Activated CD8-positive, alpha-beta memory T cell treated with anti-CD3 and anti-CD28 coated beads, Interleukin-2, amount 10 ng/mL, durations not matched to agents 7 days and 5 days (primary cell): ENCODE results near the gene KAT6B. TPM values are rescaled to one million over a fixed set of nuclear protein-coding genes. Genes with fewer than 3 reads are reported as not detected.

Experiments
- ATAC-seq: fragments of 150-1000 bp; cut with Tn5 transposase; one replicate; pipeline ENCODE4 v1.10.0; 2021; ENCODE audit warnings: moderate library complexity
- CTCF ChIA-PET: fragments of 350-600 bp; sonication (Branson Sonifier 250); formaldehyde crosslinking; loops from one replicate; lab custom pipeline; 2021; ENCODE audit warnings: antibody characterized with exemption; lab: Charles Lee
- DNase-seq: peaks from one replicate; pipeline ENCODE4 v3.0.0-alpha.2; 2020
- H3K27ac Mint-ChIP-seq: one replicate; pipeline ENCODE4 v1.8.0; 2021; ENCODE audit warnings: mild to moderate bottlenecking, mixed read lengths
- H3K27me3 Mint-ChIP-seq: one replicate; pipeline ENCODE4 v1.8.0; 2021; ENCODE audit warnings: mixed read lengths
- H3K36me3 Mint-ChIP-seq: one replicate; pipeline ENCODE4 v1.8.0; 2021; ENCODE audit warnings: mild to moderate bottlenecking, mixed read lengths
- H3K4me1 Mint-ChIP-seq: one replicate; pipeline ENCODE4 v1.8.0; 2021; ENCODE audit warnings: mixed read lengths
- H3K4me3 Mint-ChIP-seq: one replicate; pipeline ENCODE4 v1.8.0; 2021; ENCODE audit warnings: mild to moderate bottlenecking, moderate library complexity, mixed read lengths
- H3K9me3 Mint-ChIP-seq: one replicate; pipeline ENCODE4 v1.8.0; 2022; ENCODE audit warnings: low read depth, mixed read lengths
- total RNA-seq, 2 experiments: library from RNA; stranded (reverse); gene quantifications; one replicate each; pipeline ENCODE4 v1.2.3, GENCODE V29; 2021

Gene KAT6B
- total RNA-seq, 2 experiments from 2014 or later: 32.5 to 33.9 TPM

- H3K9me3 Mint-ChIP-seq: no peaks in the 10 kb centered on the region
- no peak overlapping the region for H3K4me3 Mint-ChIP-seq
- H3K27ac Mint-ChIP-seq: no peak overlapping the region
- CTCF ChIA-PET: no interaction called here
- DNase-seq (no peak), ATAC-seq (no peak)
- H3K4me1 Mint-ChIP-seq: peaks cover 26% of the 10 kb centered on the region
- H3K27me3 Mint-ChIP-seq: no peaks in the 10 kb centered on the region
- H3K36me3 Mint-ChIP-seq: peaks cover 7% of the 10 kb centered on the region
Observed at GRCh38 chr10:75033399-75034130, 207.2 kb downstream of the KAT6B start.

DNA sequence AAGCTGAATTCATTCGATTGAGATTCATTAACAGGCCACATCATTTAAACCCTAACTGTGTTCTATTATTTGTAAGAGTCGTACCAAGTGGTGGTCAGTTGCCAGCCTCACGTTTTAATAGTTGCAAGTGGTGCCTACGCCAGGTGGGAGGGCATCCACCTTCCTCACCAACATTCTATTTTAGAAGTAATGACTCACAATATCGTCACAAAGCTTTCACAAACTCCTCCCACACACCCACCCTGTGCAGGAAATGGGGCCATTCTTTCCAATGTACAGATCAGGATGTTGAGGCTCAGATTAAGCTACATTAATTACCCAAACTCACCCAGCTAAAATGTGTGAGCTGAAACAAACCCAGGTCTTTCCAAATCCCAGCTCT lies 207.7 kb downstream of the KAT6B start:
- ATAC-seq: peak; percentile 57
- H3K36me3 Mint-ChIP-seq: peaks cover 4% of the 10 kb centered on the region
- H3K9me3 Mint-ChIP-seq: no peaks in the 10 kb centered on the region
- H3K4me3 Mint-ChIP-seq: no peak overlapping the region
- no peak overlapping the region for H3K27ac Mint-ChIP-seq
- peak; percentile 42 for DNase-seq
- H3K4me1 Mint-ChIP-seq: peaks cover 26% of the 10 kb centered on the region
- H3K27me3 Mint-ChIP-seq: no peaks in the 10 kb centered on the region
- CTCF ChIA-PET: no interaction called here

- H3K4me1 Mint-ChIP-seq: peaks cover 26% of the 10 kb centered on the region
- CTCF ChIA-PET: no interaction called here
Observed at GRCh38 chr10:75034714-75035258, 208.4 kb downstream of the KAT6B start.

DNA sequence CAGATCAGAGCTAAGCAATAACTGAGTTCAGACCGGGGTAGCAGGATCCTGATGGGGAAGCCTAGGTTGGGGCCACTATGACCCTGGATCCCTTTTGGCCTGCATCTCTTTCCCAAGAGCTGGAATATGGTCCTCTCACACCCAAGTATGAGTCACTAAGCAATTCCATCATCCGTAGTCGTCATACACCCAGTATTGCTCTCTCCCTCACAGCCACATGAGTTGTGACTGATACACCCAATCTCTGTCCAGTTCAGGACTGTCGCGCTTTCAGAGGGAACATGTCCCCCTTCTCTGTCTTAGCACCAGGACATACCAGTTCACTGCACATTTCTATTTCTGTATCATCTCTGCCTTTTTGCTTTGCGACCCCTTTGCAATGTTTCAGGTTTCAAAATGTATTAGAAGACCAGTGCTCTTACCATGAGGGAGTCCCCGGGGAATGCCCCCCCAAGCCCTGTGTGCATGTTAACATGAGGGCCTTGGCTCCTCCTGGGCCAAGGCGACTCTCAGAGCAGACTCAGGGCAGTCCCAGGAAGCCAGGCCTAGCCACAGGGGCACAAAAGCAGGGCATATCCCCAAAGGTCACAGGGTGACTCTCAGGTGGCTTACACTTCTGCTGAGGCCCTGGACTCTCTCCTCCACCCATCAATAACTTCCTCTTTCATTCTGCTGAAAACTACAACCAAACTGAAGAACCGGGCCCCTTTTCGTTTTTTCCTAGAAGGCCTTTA lies 209.7 kb downstream of the KAT6B start:
- DNase-seq: no peak
- Mint-ChIP-seq H3K9me3 (no peaks in the 10 kb centered on the region), H3K4me1 (peaks cover 26% of the 10 kb centered on the region)

More at GRCh38 chr10:75034714-75035258, 208.4 kb downstream of the KAT6B start:
- ATAC-seq (no peak), DNase-seq (peak; percentile 18)
- Mint-ChIP-seq H3K4me3 (no peak overlapping the region), H3K36me3 (peaks cover 4% of the 10 kb centered on the region), H3K27me3 (no peaks in the 10 kb centered on the region), H3K27ac (no peak overlapping the region), H3K9me3 (no peaks in the 10 kb centered on the region)

GRCh38 chr10:75037171-75038153 lies 211.1 kb downstream of the KAT6B start:
- Mint-ChIP-seq H3K4me1 (peaks cover 29% of the 10 kb centered on the region), H3K27ac (no peak overlapping the region), H3K4me3 (no peak overlapping the region), H3K27me3 (no peaks in the 10 kb centered on the region), H3K9me3 (no peaks in the 10 kb centered on the region), H3K36me3 (no peaks in the 10 kb centered on the region)
- DNase-seq (no peak), ATAC-seq (no peak)
- CTCF ChIA-PET: interaction anchor here (1.0 kb wide), 1 partner anchor 63 kb away, joined by 3 read pairs; no protein-coding TSS in a partner anchor

More for the DNA sequence above, 209.7 kb downstream of the KAT6B start:
- CTCF ChIA-PET: interaction anchor here (0.9 to 1.0 kb wide), 2 partner anchors 14 to 65 kb away, joined by 3 read pairs; no protein-coding TSS in a partner anchor
- Mint-ChIP-seq H3K27ac (no peak overlapping the region), H3K27me3 (no peaks in the 10 kb centered on the region), H3K36me3 (no peaks in the 10 kb centered on the region), H3K4me3 (no peak overlapping the region)
- ATAC-seq: no peak

GRCh38 chr10:75038335-75038734 lies 211.9 kb downstream of the KAT6B start:
- Mint-ChIP-seq H3K9me3 (no peaks in the 10 kb centered on the region), H3K27me3 (no peaks in the 10 kb centered on the region), H3K27ac (no peak overlapping the region), H3K4me3 (no peak overlapping the region), H3K36me3 (no peaks in the 10 kb centered on the region), H3K4me1 (peaks cover 36% of the 10 kb centered on the region)
- DNase-seq: no peak
- ATAC-seq: no peak
- CTCF ChIA-PET: no interaction called here

GRCh38 chr10:75040576-75040975 lies 214.2 kb downstream of the KAT6B start:
- no peak overlapping the region for H3K27ac Mint-ChIP-seq
- H3K36me3 Mint-ChIP-seq: no peaks in the 10 kb centered on the region
- ATAC-seq (no peak), DNase-seq (no peak)
- peaks cover 2% of the 10 kb centered on the region for H3K27me3 Mint-ChIP-seq
- peaks cover 29% of the 10 kb centered on the region for H3K4me1 Mint-ChIP-seq
- no peak overlapping the region for H3K4me3 Mint-ChIP-seq
- H3K9me3 Mint-ChIP-seq: no peaks in the 10 kb centered on the region
- CTCF ChIA-PET: no interaction called here

- no peak overlapping the region for H3K4me3 Mint-ChIP-seq
- H3K27ac Mint-ChIP-seq: no peak overlapping the region
- ATAC-seq (no peak), DNase-seq (no peak)
- CTCF ChIA-PET: interaction anchor here (0.9 to 1.2 kb wide), 2 partner anchors 193 to 799 kb away, joined by 3 to 4 read pairs; partner anchors contain the start of gene COMTD1
- H3K4me1 Mint-ChIP-seq: peaks cover 21% of the 10 kb centered on the region
- no peaks in the 10 kb centered on the region for H3K36me3 Mint-ChIP-seq
- H3K9me3 Mint-ChIP-seq: no peaks in the 10 kb centered on the region
- H3K27me3 Mint-ChIP-seq: peaks cover 2% of the 10 kb centered on the region
Observed at GRCh38 chr10:75042292-75042974, 216.0 kb downstream of the KAT6B start.

GRCh38 chr10:75043256-75044131 lies 217.1 kb downstream of the KAT6B start:
- H3K4me3 Mint-ChIP-seq: peak overlapping the region; percentile 64
- peak overlapping the region; percentile 52 for H3K27ac Mint-ChIP-seq
- H3K9me3 Mint-ChIP-seq: no peaks in the 10 kb centered on the region
- H3K27me3 Mint-ChIP-seq: peaks cover 2% of the 10 kb centered on the region
- no peaks in the 10 kb centered on the region for H3K36me3 Mint-ChIP-seq
- peaks cover 21% of the 10 kb centered on the region for H3K4me1 Mint-ChIP-seq
- peak; percentile 71 for DNase-seq
- ATAC-seq: peak; percentile 83
- CTCF ChIA-PET: interaction anchor here (0.7 to 1.3 kb wide), 4 partner anchors 23 to 800 kb away, joined by 3 to 4 read pairs (median 3); partner anchors contain the start of gene COMTD1

- H3K4me3 Mint-ChIP-seq: no peak overlapping the region
- no peaks in the 10 kb centered on the region for H3K9me3 Mint-ChIP-seq
- H3K27ac Mint-ChIP-seq: no peak overlapping the region
- CTCF ChIA-PET: no interaction called here
- DNase-seq: no peak
- ATAC-seq: no peak
- H3K4me1 Mint-ChIP-seq: peaks cover 9% of the 10 kb centered on the region
- peaks cover 2% of the 10 kb centered on the region for H3K27me3 Mint-ChIP-seq
- no peaks in the 10 kb centered on the region for H3K36me3 Mint-ChIP-seq
Observed at GRCh38 chr10:75048669-75049098, 222.3 kb downstream of the KAT6B start.

DNA sequence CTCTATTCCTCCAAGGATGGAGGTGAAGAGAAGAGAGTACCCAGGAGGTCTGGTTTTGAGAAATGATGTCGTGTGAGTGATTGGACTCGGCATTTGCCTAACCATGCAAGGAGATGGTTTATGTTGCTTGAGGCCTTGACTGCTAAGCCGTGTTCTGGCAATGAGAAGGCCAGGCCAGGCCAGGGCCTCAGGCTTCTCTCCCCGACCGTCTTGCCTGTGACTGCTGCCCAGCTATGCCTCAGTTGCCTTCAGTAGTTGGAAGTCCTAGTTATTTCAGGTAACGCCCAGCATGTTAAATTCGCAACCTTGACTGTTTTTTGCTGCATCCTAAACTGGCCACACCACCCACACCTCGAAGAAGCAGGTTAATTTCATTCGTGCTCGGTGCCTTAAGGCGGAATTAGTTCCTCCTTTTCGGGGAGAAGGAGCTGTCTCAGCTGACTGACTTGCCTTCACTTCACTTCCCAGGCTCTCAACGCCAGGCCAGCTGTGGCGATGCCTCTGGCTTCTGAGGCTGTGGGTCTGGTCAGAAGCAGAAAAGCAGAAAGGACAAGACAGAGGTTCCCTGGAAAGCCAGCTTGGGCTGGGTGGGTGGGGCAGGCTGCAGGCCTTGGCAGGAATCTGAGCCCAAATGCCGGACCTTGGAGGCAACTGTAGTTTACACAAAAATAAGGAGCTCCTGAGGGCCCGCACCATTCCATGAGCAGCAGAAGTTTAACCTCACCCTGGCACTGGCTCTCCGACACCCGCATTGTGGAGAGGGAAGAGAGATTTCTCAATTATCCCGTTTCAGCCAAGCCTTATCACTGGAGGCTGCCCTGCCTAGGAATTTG lies 223.1 kb downstream of the KAT6B start:
- ATAC-seq (no peak), DNase-seq (no peak)
- Mint-ChIP-seq H3K27ac (no peak overlapping the region), H3K4me1 (peaks cover 2% of the 10 kb centered on the region), H3K9me3 (no peaks in the 10 kb centered on the region), H3K27me3 (no peaks in the 10 kb centered on the region), H3K36me3 (no peaks in the 10 kb centered on the region), H3K4me3 (no peak overlapping the region)
- CTCF ChIA-PET: no interaction called here
